ENCODE data around the gene SMURF2. TPM values are rescaled to one million over a fixed set of nuclear protein-coding genes. Genes with fewer than 3 reads are reported as not detected.

Gene SMURF2
- total RNA-seq, 2 donors from 2014 or later, result 30.5 to 39.8 TPM

DNA sequence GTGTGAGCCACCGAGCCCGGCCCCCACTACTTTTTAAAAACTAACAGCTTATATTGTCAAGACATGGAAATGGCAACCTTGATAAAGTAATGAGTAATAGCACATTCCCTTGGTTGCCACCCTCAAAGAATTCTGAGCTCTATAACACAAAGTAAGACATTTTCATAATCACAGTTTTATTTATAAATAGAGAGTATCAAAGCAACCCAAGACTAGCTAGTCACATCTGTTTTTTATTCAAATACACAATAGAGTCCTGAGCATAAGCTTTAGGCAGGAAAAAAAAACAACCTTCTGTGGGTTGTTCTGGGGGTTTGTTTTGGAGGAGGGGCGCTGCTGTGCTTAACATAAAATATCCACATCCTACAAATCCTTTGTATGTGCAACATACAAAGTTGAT is 86.7 kb downstream of the SMURF2 start:
- no peak overlapping the region for H3K4me3 ChIP-seq
- no peaks in the 10 kb centered on the region for H3K9me3 ChIP-seq
- no peaks in the 10 kb centered on the region for H3K27me3 ChIP-seq (replicated peaks; ENCODE audit: insufficient read depth)
- TF ChIP-seq CTCF (IDR thresholded peaks at IDR 0.05), result no peak
- ATAC-seq (ENCODE audit: insufficient number of reproducible peaks, low FRiP score, low read depth) (no peak), DNase-seq (ENCODE audit: low spot score) (no peak)
- H3K4me1 ChIP-seq (ENCODE audit: control insufficient read depth in 1 of 2, low read depth in 2 of 2), result peaks cover 0 to 3% of the 10 kb centered on the region in 2 donors
- peaks cover 27% of the 10 kb centered on the region for H3K36me3 ChIP-seq
- no peak overlapping the region for H3K27ac ChIP-seq

- TF ChIP-seq CTCF (IDR thresholded peaks at IDR 0.05), result no peak
- no peak overlapping the region for H3K4me3 ChIP-seq
- H3K27me3 ChIP-seq (replicated peaks; ENCODE audit: insufficient read depth), result no peaks in the 10 kb centered on the region
- H3K27ac ChIP-seq, result no peak overlapping the region
- ATAC-seq (ENCODE audit: insufficient number of reproducible peaks, low FRiP score, low read depth) (no peak), DNase-seq (ENCODE audit: low spot score) (no peak)
- no peaks in the 10 kb centered on the region for H3K9me3 ChIP-seq
- H3K4me1 ChIP-seq (ENCODE audit: control insufficient read depth in 1 of 2, low read depth in 2 of 2), result peaks cover 0 to 3% of the 10 kb centered on the region in 2 donors
- peaks cover 26% of the 10 kb centered on the region for H3K36me3 ChIP-seq
Observed at GRCh38 chr17:64574646-64575045, 87.5 kb downstream of the SMURF2 start.

DNA sequence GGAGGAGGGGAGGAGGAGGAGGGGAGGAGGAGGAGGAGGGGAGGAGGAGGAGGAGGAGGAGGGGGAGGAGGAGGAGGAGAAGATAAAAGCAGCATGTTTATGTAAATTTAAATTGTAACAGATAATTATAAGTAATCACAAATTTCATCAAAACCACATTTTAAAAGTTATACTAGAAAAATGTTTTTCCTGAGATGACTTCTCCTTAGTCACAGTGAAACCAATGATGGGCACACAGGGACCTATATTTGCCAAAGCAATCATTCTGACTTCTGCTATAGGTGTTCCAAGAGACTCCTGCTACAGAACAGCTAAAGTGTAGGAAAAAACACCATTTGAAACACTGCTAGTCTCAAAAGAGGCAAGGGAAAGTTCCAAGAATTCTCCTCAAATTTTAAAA is 88.9 kb downstream of the SMURF2 start:
- Histone ChIP-seq H3K9me3 (no peaks in the 10 kb centered on the region), H3K27ac (no peak overlapping the region), H3K27me3 (replicated peaks; ENCODE audit: insufficient read depth) (no peaks in the 10 kb centered on the region), H3K4me3 (no peak overlapping the region), H3K36me3 (peaks cover 30% of the 10 kb centered on the region), H3K4me1 (ENCODE audit: control insufficient read depth in 1 of 2, low read depth in 2 of 2) (peaks cover 0 to 3% of the 10 kb centered on the region in 2 donors)
- DNase-seq (ENCODE audit: low spot score) (no peak), ATAC-seq (ENCODE audit: insufficient number of reproducible peaks, low FRiP score, low read depth) (no peak)
- TF ChIP-seq CTCF (IDR thresholded peaks at IDR 0.05), result no peak

GRCh38 chr17:64572682-64573154 is 89.4 kb downstream of the SMURF2 start:
- Histone ChIP-seq H3K36me3 (peaks cover 27% of the 10 kb centered on the region), H3K9me3 (no peaks in the 10 kb centered on the region), H3K27me3 (replicated peaks; ENCODE audit: insufficient read depth) (no peaks in the 10 kb centered on the region), H3K4me1 (ENCODE audit: control insufficient read depth in 1 of 2, low read depth in 2 of 2) (peaks cover 0 to 3% of the 10 kb centered on the region in 2 donors), H3K27ac (no peak overlapping the region), H3K4me3 (no peak overlapping the region)
- ATAC-seq (ENCODE audit: insufficient number of reproducible peaks, low FRiP score, low read depth), result no peak
- TF ChIP-seq CTCF (IDR thresholded peaks at IDR 0.05), result no peak
- no peak for DNase-seq (ENCODE audit: low spot score)

DNA sequence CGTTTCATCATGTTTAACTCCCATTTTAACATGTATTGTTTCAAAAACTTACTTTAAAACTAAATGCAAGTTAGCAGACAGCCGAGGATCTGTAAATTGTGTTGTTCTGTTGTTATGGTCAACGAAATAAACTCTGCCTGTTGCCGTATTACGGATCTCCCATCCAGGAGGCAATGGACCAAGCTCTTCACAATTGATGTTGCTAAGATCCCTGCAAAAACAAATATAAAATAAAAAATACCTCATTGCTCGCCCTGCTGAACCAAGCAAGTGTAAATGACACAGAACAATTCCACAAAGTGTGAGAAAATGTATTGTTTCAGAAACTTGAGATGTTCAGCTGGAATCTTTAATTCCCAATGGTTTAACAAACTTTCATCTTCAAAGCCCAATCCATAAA is 90.4 kb downstream of the SMURF2 start:
- ATAC-seq (ENCODE audit: insufficient number of reproducible peaks, low FRiP score, low read depth) (no peak), DNase-seq (ENCODE audit: low spot score) (no peak)
- Histone ChIP-seq H3K36me3 (peaks cover 25% of the 10 kb centered on the region), H3K27me3 (replicated peaks; ENCODE audit: insufficient read depth) (no peaks in the 10 kb centered on the region), H3K4me3 (no peak overlapping the region), H3K9me3 (no peaks in the 10 kb centered on the region), H3K4me1 (ENCODE audit: control insufficient read depth in 1 of 2, low read depth in 2 of 2) (peaks cover 0 to 3% of the 10 kb centered on the region in 2 donors), H3K27ac (no peak overlapping the region)
- TF ChIP-seq CTCF (IDR thresholded peaks at IDR 0.05), result no peak
